ENCODE measurements around the gene FOCAD.

DNA sequence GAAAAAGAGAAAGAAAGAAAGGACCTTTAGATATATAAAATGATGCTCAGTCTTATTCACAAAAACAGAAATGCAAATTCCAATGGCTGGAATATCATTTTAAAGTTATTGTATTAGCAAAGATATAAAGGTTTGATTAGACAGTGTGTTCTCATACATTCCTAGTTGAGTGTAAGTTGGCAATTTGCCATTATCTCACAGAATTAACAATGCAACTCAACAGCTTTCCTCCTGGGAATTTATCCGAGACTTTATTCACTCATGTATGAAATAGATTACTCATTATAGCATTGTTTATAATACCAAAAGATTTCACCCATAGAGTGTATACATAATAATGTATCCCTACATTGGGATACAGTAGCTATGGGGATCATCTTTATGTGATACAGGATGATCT is 34.7 kb upstream of the FOCAD start:
- TF ChIP-seq, protein P1, sequence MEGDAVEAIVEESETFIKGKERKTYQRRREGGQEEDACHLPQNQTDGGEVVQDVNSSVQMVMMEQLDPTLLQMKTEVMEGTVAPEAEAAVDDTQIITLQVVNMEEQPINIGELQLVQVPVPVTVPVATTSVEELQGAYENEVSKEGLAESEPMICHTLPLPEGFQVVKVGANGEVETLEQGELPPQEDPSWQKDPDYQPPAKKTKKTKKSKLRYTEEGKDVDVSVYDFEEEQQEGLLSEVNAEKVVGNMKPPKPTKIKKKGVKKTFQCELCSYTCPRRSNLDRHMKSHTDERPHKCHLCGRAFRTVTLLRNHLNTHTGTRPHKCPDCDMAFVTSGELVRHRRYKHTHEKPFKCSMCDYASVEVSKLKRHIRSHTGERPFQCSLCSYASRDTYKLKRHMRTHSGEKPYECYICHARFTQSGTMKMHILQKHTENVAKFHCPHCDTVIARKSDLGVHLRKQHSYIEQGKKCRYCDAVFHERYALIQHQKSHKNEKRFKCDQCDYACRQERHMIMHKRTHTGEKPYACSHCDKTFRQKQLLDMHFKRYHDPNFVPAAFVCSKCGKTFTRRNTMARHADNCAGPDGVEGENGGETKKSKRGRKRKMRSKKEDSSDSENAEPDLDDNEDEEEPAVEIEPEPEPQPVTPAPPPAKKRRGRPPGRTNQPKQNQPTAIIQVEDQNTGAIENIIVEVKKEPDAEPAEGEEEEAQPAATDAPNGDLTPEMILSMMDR (conservative IDR thresholded peaks at IDR 0.05 in 1 of 2, IDR thresholded peaks at IDR 0.05 in 1 of 2; ENCODE audit: low read depth in 1 of 2, low read length in 2 of 2), result no peak
- no peak for TF ChIP-seq EZH2 (IDR thresholded peaks at IDR 0.05; ENCODE audit: low read length, missing control alignments)

Measured in fibroblast of lung (primary cell).